Activated gamma-delta T cell treated with anti-CD3 and anti-CD28 coated beads, Interleukin-2, amount 50 U/mL, for 16 hours (primary cell): Measurements from ENCODE around the gene PPY.
"Not testable (repeated sequence)": the region's sequence is repeated elsewhere in the genome, so short reads cannot be mapped to it uniquely, and the experiment has no call there.

Experiments used
- DNase-seq: peaks from one replicate; pipeline ENCODE4 v3.0.0-alpha.2; 2020; ENCODE audit warnings: low read depth

PPY gene, protein sequence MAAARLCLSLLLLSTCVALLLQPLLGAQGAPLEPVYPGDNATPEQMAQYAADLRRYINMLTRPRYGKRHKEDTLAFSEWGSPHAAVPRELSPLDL

GRCh38 chr17:43942051-43942685 lies at the start of gene PPY:
Gene PPY (minus strand): TSS chr17:43942476. CDS start chr17:43941654, 822 bp downstream.
- DNase-seq: no peak

- no peak for DNase-seq
These were observed 46.0 kb upstream of the PPY start for GRCh38 chr17:43988301-43988700.

DNA sequence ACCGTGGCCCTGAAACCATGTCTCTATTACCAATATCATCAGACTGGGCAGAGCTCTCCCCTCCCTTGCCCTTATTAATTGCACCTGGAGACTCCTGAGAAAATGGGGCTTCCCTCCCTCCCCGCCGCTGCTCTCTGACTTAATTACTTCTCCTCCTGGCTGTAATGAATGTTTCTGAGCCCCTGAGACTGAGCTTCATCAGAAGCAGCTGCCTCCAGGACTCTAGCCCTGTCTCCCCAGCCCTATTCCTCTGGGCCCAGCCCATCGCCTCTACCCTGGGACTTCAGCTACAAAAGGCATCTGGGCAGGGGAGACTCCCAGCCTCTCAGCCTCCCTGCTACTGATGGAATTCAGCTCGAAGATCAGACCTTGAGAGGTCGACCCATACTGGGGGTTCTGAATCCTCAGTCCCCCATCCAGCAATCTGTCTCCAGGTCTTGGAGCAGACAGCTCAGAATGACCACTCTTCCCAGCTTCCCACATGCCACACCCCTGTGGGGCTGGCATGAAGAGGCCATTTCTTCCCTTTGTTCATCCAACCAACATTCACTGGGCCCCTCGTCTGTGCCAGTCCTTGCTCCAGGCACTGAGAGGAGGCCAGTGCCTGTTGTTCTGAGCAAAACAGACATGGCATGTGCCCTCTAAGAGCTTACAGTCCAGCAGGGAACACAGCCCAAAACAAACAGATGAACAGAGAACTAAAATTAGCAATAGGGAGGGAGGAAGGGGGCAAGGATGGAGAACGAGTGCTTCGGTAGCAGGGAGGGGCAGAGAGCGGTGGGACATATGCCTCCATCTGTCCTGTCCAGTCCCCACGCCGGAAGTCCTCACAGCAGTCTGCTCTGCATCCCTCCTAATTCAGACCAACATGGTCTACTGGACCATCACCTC lies 45.1 kb upstream of the PPY start:
- no peak for DNase-seq

- no peak for DNase-seq
These were observed 44.1 kb upstream of the PPY start for GRCh38 chr17:43986225-43986981.

DNA sequence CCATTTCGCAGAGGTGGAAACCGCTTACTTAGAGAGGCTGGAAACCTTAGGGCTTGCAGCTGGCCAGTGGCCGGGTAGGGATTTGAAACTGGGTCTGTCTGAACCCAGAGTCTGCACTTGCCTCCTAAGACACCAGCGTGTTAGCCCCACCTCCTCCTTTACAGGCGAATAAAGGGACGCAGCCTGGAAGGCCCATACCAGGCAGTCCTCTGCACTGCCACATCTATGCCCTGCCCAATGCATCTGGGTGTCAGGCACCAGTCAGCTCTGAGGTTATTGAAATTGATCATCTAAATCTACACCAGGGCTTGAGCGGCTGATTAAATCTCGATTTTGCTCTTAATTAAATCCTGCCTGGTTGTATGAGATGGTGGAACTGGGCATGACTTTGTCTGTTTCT lies 42.2 kb upstream of the PPY start:
- DNase-seq: no peak

- DNase-seq: no peak
These were observed 41.5 kb upstream of the PPY start for GRCh38 chr17:43983515-43984411.

GRCh38 chr17:43983196-43983514 lies 40.9 kb upstream of the PPY start:
- no peak for DNase-seq

GRCh38 chr17:43982171-43982570 lies 39.9 kb upstream of the PPY start:
- no peak for DNase-seq

DNA sequence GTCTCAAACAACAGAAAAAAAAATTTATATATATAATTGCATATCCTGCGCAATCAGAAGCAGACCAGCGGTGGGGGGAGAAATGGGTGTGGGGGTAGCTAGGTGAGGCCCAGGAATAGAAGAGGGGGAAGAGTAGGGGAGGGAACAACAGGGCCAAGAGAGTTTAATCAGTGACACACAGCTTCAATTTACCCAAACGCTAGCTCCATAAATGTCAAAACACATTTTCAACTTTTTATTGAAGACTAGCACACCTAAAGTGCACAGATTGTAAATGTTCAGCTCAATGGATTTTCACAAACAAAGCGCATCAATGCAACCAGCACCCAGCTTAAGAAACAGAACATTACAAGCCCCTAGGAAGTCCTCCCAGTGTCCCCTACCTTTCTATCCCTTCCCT lies 37.4 kb upstream of the PPY start:
- no peak for DNase-seq

GRCh38 chr17:43979011-43979410 lies 36.7 kb upstream of the PPY start:
- DNase-seq: no peak

GRCh38 chr17:43978078-43978477 lies 35.8 kb upstream of the PPY start:
- no peak for DNase-seq

DNA sequence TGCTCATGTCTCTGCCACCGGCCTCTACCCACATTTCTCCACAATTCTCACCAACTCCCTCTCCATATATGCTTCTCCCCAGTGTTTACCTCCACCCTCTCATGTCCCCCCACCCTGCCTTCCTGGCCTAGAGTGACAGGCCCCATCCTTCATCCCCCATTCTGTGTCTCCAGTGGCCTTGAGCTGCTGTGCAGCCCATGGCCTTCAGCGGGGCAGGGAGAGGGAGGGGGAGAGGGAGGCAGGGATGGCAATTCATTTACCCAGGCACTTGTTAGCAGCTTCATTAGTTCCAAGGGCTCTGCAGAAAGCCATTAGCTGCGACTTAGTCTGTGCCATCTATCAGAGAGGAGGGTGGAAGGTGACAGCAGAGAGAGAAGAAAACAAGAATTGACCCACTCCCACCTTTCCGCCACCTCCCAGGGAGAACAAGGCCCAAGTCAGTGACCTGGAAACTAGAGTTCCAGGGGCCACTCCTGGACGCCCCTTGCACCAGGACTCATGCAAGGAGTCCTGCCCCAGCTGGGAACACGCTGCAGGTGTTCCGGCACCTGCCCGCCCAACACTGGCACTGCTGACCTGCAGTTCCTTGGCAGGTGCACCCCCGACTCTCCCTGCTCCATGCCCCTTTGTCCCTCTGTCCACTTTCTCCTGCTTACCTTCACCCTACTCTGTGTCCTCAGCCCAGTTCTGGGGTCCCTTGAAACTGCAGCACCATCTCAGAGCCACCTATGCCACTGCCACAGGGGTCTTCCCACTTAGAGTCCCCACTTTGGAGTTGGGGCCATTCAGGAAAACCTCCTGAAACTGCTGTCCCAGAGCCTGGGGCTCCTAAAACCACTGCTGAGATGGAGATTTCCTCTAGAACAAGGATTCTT lies 34.9 kb upstream of the PPY start:
- DNase-seq: no peak

DNA sequence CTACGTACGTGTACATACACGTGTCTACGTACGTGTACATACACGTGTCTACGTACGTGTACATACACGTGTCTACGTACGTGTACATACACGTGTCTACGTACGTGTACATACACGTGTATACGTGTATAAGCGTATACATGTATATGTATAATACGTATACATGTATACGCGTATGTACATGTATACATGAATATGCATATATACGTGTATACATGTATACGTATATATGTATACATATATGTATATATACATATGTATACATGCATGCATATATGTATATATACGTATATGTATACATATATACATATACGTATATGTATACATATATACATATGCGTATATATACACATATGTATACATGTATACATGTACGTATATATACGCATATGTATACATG lies 33.6 kb upstream of the PPY start:
- no peak for DNase-seq

- DNase-seq: no peak
These were observed 32.3 kb upstream of the PPY start for GRCh38 chr17:43974382-43975266.

DNA sequence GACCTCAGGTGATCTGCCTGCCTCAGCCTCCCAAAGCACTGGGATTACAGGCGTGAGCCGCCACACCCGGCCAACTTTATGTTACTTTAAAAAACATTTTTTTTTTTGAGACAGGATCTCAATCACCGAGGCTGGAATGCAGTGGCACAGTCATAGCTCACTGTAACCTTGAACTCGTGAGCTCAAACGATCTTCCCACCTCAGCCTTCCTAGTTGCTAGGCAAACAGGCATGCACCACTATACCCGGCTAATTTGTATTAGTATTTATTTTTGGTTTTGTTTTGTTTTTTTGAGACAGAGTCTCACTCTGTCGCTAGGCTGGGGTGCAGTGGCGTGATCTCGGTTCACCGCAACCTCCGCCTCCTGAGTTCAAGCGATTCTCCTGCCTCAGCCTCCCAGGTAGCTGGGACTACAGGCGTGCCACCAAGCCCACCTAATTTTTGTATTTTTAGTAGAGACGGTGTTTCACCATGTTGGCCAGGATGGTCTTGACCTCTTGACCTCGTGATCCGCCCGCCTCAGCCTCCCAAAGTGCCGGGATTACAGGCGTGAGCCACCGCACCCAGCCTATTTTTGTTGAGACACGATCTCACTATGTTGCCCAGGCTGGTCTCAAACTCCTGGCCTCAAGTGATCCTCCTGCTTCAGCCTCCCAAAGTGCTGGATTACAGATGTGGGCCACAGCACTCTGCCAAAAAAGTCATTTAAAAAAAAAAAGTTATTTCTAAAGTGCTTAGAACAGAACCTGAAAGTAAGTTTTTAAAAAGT lies 30.4 kb upstream of the PPY start:
- not testable (repeated sequence) for DNase-seq

DNA sequence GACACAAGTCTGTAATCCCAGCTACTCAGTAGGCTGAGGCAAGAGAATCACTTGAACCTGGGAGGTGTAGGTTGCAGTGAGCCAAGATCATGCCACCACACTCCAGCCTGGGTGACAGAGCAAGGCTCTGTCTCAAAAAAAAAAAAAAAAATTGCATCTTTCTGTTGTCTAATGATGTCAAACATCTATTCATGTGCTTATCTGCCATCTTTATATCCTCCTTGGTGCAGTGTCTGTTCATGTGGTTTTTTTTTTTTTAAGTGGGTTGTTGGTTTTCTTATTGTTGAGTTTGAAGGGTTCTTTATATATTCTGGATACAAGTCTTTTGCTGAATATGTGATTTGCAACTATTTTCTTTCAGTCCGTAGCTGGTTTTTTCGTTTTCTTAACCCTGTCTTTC lies 29.2 kb upstream of the PPY start:
- not testable (repeated sequence) for DNase-seq

- no peak for DNase-seq
These were observed 28.1 kb upstream of the PPY start for GRCh38 chr17:43970366-43970765.

DNA sequence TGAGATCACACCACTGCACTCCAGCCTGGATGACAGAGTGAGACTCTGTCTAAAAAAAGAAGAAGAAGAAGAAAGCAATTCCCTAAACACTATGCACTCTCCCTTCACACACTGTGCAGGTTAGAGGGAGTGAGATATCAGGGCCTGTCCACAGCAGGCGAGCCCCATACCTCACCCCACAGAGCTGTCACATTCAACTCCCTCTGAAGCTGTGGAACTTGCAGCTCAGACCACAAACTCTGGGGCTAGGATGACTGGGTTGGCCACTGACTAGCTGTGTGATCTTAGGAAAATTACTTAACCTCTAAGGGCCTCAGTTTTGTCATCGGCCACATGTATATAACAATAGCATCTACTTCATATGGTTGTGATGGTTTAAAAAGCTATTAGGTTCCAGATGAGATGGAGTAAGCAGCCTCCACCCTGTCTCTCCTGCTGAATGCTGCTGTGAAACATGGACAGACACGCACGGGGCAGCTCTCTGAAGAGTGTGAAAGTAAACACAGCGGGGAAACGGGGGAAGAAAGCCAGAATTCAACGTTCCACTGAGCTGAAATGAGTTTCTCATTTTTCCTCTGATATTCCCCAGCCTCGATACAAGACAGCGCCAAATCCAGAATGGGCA lies 25.1 kb upstream of the PPY start:
- no peak for DNase-seq
